Measurements from ENCODE around the gene C1RL.

C1RL gene

GRCh38 chr12:7146228-7146627 is 37.2 kb upstream of the C1RL start:
- H3K36me3 Mint-ChIP-seq (ENCODE audit: low read depth), result peaks cover 68% of the 10 kb centered on the region

GRCh38 chr12:7145671-7146070 is 36.7 kb upstream of the C1RL start:
- Mint-ChIP-seq H3K4me1 (no peaks in the 10 kb centered on the region), H3K4me3 (no peak overlapping the region), H3K36me3 (ENCODE audit: low read depth) (peaks cover 69% of the 10 kb centered on the region), H3K27ac (no peak overlapping the region), H3K27me3 (ENCODE audit: low read depth, poor library complexity) (no peaks in the 10 kb centered on the region), H3K9me3 (no peaks in the 10 kb centered on the region)
- no peak for TF ChIP-seq CTCF (IDR thresholded peaks at IDR 0.05)
- DNase-seq, result no peak

More at GRCh38 chr12:7146228-7146627, 37.2 kb upstream of the C1RL start:
- no peak for DNase-seq
- Mint-ChIP-seq H3K27ac (no peak overlapping the region), H3K9me3 (no peaks in the 10 kb centered on the region), H3K4me3 (no peak overlapping the region), H3K4me1 (no peaks in the 10 kb centered on the region), H3K27me3 (ENCODE audit: low read depth, poor library complexity) (no peaks in the 10 kb centered on the region)
- no peak for TF ChIP-seq CTCF (IDR thresholded peaks at IDR 0.05)

GRCh38 chr12:7144414-7145120 is 35.6 kb upstream of the C1RL start:
- Mint-ChIP-seq H3K27ac (no peak overlapping the region), H3K27me3 (ENCODE audit: low read depth, poor library complexity) (no peaks in the 10 kb centered on the region), H3K9me3 (no peaks in the 10 kb centered on the region), H3K4me1 (no peaks in the 10 kb centered on the region), H3K4me3 (no peak overlapping the region), H3K36me3 (ENCODE audit: low read depth) (peaks cover 65% of the 10 kb centered on the region)
- DNase-seq, result no peak
- TF ChIP-seq CTCF (IDR thresholded peaks at IDR 0.05), result peak; percentile 48

GRCh38 chr12:7143564-7143963 is 34.5 kb upstream of the C1RL start:
- Mint-ChIP-seq H3K4me1 (no peaks in the 10 kb centered on the region), H3K9me3 (no peaks in the 10 kb centered on the region), H3K27me3 (ENCODE audit: low read depth, poor library complexity) (peaks cover 3% of the 10 kb centered on the region), H3K36me3 (ENCODE audit: low read depth) (peaks cover 67% of the 10 kb centered on the region), H3K27ac (no peak overlapping the region), H3K4me3 (no peak overlapping the region)
- DNase-seq, result no peak
- no peak for TF ChIP-seq CTCF (IDR thresholded peaks at IDR 0.05)

GRCh38 chr12:7142809-7143465 is 33.9 kb upstream of the C1RL start:
- Mint-ChIP-seq H3K4me3 (no peak overlapping the region), H3K4me1 (no peaks in the 10 kb centered on the region), H3K9me3 (no peaks in the 10 kb centered on the region), H3K27me3 (ENCODE audit: low read depth, poor library complexity) (peaks cover 3% of the 10 kb centered on the region), H3K27ac (no peak overlapping the region), H3K36me3 (ENCODE audit: low read depth) (peaks cover 68% of the 10 kb centered on the region)
- no peak for TF ChIP-seq CTCF (IDR thresholded peaks at IDR 0.05)
- DNase-seq, result no peak
